ENCODE measurements around the gene USH2A. TPM values are rescaled to one million over a fixed set of nuclear protein-coding genes. Genes with fewer than 3 reads are reported as not detected.

USH2A gene
- total RNA-seq, 2 experiments from 2014 or later, result not detected

- ChIA-PET POLR2A (no interaction called here), CTCF (no interaction called here)
- H3K4me1 Mint-ChIP-seq, result no peaks in the 10 kb centered on the region
- H3K27me3 Mint-ChIP-seq, result no peaks in the 10 kb centered on the region
- DNase-seq, result no peak
- H3K9me3 Mint-ChIP-seq, result no peaks in the 10 kb centered on the region
- H3K36me3 Mint-ChIP-seq (ENCODE audit: low read depth), result no peaks in the 10 kb centered on the region
- H3K27ac Mint-ChIP-seq, result no peak overlapping the region
- no peak overlapping the region for H3K4me3 Mint-ChIP-seq
Observed at GRCh38 chr1:216194721-216195120, 228.5 kb downstream of the USH2A start.

- no peak overlapping the region for H3K4me3 Mint-ChIP-seq
- H3K36me3 Mint-ChIP-seq (ENCODE audit: low read depth), result no peaks in the 10 kb centered on the region
- no peak overlapping the region for H3K27ac Mint-ChIP-seq
- no peaks in the 10 kb centered on the region for H3K9me3 Mint-ChIP-seq
- ChIA-PET POLR2A (no interaction called here), CTCF (no interaction called here)
- no peaks in the 10 kb centered on the region for H3K4me1 Mint-ChIP-seq
- no peak for DNase-seq
- H3K27me3 Mint-ChIP-seq, result no peaks in the 10 kb centered on the region
Observed at GRCh38 chr1:216193839-216194443, 229.3 kb downstream of the USH2A start.

GRCh38 chr1:216190438-216190837 lies 232.8 kb downstream of the USH2A start:
- H3K4me1 Mint-ChIP-seq, result no peaks in the 10 kb centered on the region
- H3K4me3 Mint-ChIP-seq, result no peak overlapping the region
- H3K36me3 Mint-ChIP-seq (ENCODE audit: low read depth), result no peaks in the 10 kb centered on the region
- ChIA-PET CTCF (no interaction called here), POLR2A (no interaction called here)
- DNase-seq, result no peak
- no peak overlapping the region for H3K27ac Mint-ChIP-seq
- no peaks in the 10 kb centered on the region for H3K27me3 Mint-ChIP-seq
- no peaks in the 10 kb centered on the region for H3K9me3 Mint-ChIP-seq

GRCh38 chr1:216186816-216187215 lies 236.4 kb downstream of the USH2A start:
- no peak for DNase-seq
- Mint-ChIP-seq H3K27me3 (no peaks in the 10 kb centered on the region), H3K36me3 (ENCODE audit: low read depth) (no peaks in the 10 kb centered on the region), H3K4me3 (no peak overlapping the region), H3K9me3 (no peaks in the 10 kb centered on the region), H3K27ac (no peak overlapping the region), H3K4me1 (no peaks in the 10 kb centered on the region)
- ChIA-PET POLR2A (no interaction called here), CTCF (no interaction called here)

GRCh38 chr1:216186141-216186540 lies 237.1 kb downstream of the USH2A start:
- Mint-ChIP-seq H3K27ac (no peak overlapping the region), H3K9me3 (no peaks in the 10 kb centered on the region), H3K36me3 (ENCODE audit: low read depth) (no peaks in the 10 kb centered on the region), H3K4me3 (no peak overlapping the region), H3K4me1 (no peaks in the 10 kb centered on the region), H3K27me3 (no peaks in the 10 kb centered on the region)
- CTCF ChIA-PET, result no interaction called here
- DNase-seq, result no peak
- POLR2A ChIA-PET, result no interaction called here

- no peaks in the 10 kb centered on the region for H3K27me3 Mint-ChIP-seq
- H3K4me1 Mint-ChIP-seq, result no peaks in the 10 kb centered on the region
- no peaks in the 10 kb centered on the region for H3K9me3 Mint-ChIP-seq
- no peak overlapping the region for H3K27ac Mint-ChIP-seq
- ChIA-PET CTCF (no interaction called here), POLR2A (no interaction called here)
- no peak overlapping the region for H3K4me3 Mint-ChIP-seq
- no peak for DNase-seq
- H3K36me3 Mint-ChIP-seq (ENCODE audit: low read depth), result no peaks in the 10 kb centered on the region
Observed at GRCh38 chr1:216184126-216184680, 239.0 kb downstream of the USH2A start.

- H3K4me1 Mint-ChIP-seq, result no peaks in the 10 kb centered on the region
- no peak for DNase-seq
- H3K9me3 Mint-ChIP-seq, result no peaks in the 10 kb centered on the region
- ChIA-PET CTCF (no interaction called here), POLR2A (no interaction called here)
- H3K4me3 Mint-ChIP-seq, result no peak overlapping the region
- H3K27me3 Mint-ChIP-seq, result no peaks in the 10 kb centered on the region
- H3K36me3 Mint-ChIP-seq (ENCODE audit: low read depth), result no peaks in the 10 kb centered on the region
- no peak overlapping the region for H3K27ac Mint-ChIP-seq
Observed at GRCh38 chr1:216183454-216183853, 239.8 kb downstream of the USH2A start.

- Mint-ChIP-seq H3K27ac (no peak overlapping the region), H3K27me3 (no peaks in the 10 kb centered on the region), H3K9me3 (no peaks in the 10 kb centered on the region), H3K36me3 (ENCODE audit: low read depth) (no peaks in the 10 kb centered on the region), H3K4me1 (no peaks in the 10 kb centered on the region), H3K4me3 (no peak overlapping the region)
- CTCF ChIA-PET, result no interaction called here
- DNase-seq, result no peak
- POLR2A ChIA-PET, result no interaction called here
Observed at GRCh38 chr1:216183007-216183406, 240.2 kb downstream of the USH2A start.

- POLR2A ChIA-PET, result no interaction called here
- H3K27me3 Mint-ChIP-seq, result no peaks in the 10 kb centered on the region
- CTCF ChIA-PET, result no interaction called here
- H3K9me3 Mint-ChIP-seq, result no peaks in the 10 kb centered on the region
- no peaks in the 10 kb centered on the region for H3K36me3 Mint-ChIP-seq (ENCODE audit: low read depth)
- no peaks in the 10 kb centered on the region for H3K4me1 Mint-ChIP-seq
- no peak overlapping the region for H3K27ac Mint-ChIP-seq
- DNase-seq, result no peak
- no peak overlapping the region for H3K4me3 Mint-ChIP-seq
Observed at GRCh38 chr1:216181590-216181989, 241.7 kb downstream of the USH2A start.

- Mint-ChIP-seq H3K27ac (no peak overlapping the region), H3K9me3 (no peaks in the 10 kb centered on the region), H3K4me3 (no peak overlapping the region), H3K27me3 (no peaks in the 10 kb centered on the region), H3K36me3 (ENCODE audit: low read depth) (no peaks in the 10 kb centered on the region), H3K4me1 (no peaks in the 10 kb centered on the region)
- POLR2A ChIA-PET, result no interaction called here
- no peak for DNase-seq
- CTCF ChIA-PET, result no interaction called here
Observed at GRCh38 chr1:216178281-216178680, 245.0 kb downstream of the USH2A start.

GRCh38 chr1:216176970-216177369 lies 246.3 kb downstream of the USH2A start:
- Mint-ChIP-seq H3K4me1 (no peaks in the 10 kb centered on the region), H3K4me3 (no peak overlapping the region), H3K27me3 (no peaks in the 10 kb centered on the region), H3K36me3 (ENCODE audit: low read depth) (no peaks in the 10 kb centered on the region), H3K27ac (no peak overlapping the region), H3K9me3 (no peaks in the 10 kb centered on the region)
- ChIA-PET CTCF (no interaction called here), POLR2A (no interaction called here)
- no peak for DNase-seq

- no peaks in the 10 kb centered on the region for H3K36me3 Mint-ChIP-seq (ENCODE audit: low read depth)
- ChIA-PET CTCF (no interaction called here), POLR2A (no interaction called here)
- H3K9me3 Mint-ChIP-seq, result no peaks in the 10 kb centered on the region
- H3K27me3 Mint-ChIP-seq, result no peaks in the 10 kb centered on the region
- H3K4me3 Mint-ChIP-seq, result no peak overlapping the region
- no peaks in the 10 kb centered on the region for H3K4me1 Mint-ChIP-seq
- DNase-seq, result no peak
- no peak overlapping the region for H3K27ac Mint-ChIP-seq
Observed at GRCh38 chr1:216175714-216176113, 247.5 kb downstream of the USH2A start.

GRCh38 chr1:216173376-216173995 lies 249.8 kb downstream of the USH2A start:
- Mint-ChIP-seq H3K4me1 (no peaks in the 10 kb centered on the region), H3K27me3 (no peaks in the 10 kb centered on the region), H3K36me3 (ENCODE audit: low read depth) (no peaks in the 10 kb centered on the region), H3K9me3 (no peaks in the 10 kb centered on the region), H3K27ac (no peak overlapping the region), H3K4me3 (no peak overlapping the region)
- ChIA-PET POLR2A (no interaction called here), CTCF (interaction anchor here (0.6 kb wide), 1 partner anchor 48 kb away, joined by 3 read pairs; no protein-coding TSS in a partner anchor)
- DNase-seq, result no peak

- H3K9me3 Mint-ChIP-seq, result no peaks in the 10 kb centered on the region
- H3K27ac Mint-ChIP-seq, result no peak overlapping the region
- H3K27me3 Mint-ChIP-seq, result no peaks in the 10 kb centered on the region
- H3K4me1 Mint-ChIP-seq, result no peaks in the 10 kb centered on the region
- H3K36me3 Mint-ChIP-seq (ENCODE audit: low read depth), result no peaks in the 10 kb centered on the region
- POLR2A ChIA-PET, result no interaction called here
- H3K4me3 Mint-ChIP-seq, result no peak overlapping the region
- CTCF ChIA-PET, result no interaction called here
- DNase-seq, result no peak
Observed at GRCh38 chr1:216169351-216169750, 253.9 kb downstream of the USH2A start.

Data from activated CD4-positive, alpha-beta T cell treated with anti-CD3 and anti-CD28 coated beads, Interleukin-2, amount 10 ng/mL, durations not matched to agents 7 days and 5 days (primary cell).